Stomach (tissue), 9 donors: ENCODE data around the gene CCR8. TPM values are rescaled to one million over a fixed set of nuclear protein-coding genes. Genes with fewer than 3 reads are reported as not detected.

Experiments used
- DNase-seq, 2 donors: peaks; one replicate each; pipeline versions ENCODE4 v3.0.0 to v3.0.0-alpha.2; 2013 to 2019
- H3K27ac ChIP-seq, 5 donors: fragments of 200-600 bp in 4 of 5; sonication (generic) in 4 of 5; one replicate each; pipeline ENCODE4 v1.5.1; 2013 to 2019; ENCODE audit warnings: mild to moderate bottlenecking in 1 of 5, moderate library complexity in 1 of 5
- H3K27me3 ChIP-seq, 3 donors: fragments of 200-600 bp; sonication (generic); one replicate each; pipeline ENCODE4 v1.5.1; 2017 to 2019; ENCODE audit warnings: mixed run types in 1 of 3
- H3K36me3 ChIP-seq, 4 donors: fragments of 200-600 bp; sonication (generic); 1 replicate in 3 of 4; 2 replicates in 1 of 4; pipeline ENCODE4 v1.5.1; 2016 to 2019
- H3K4me1 ChIP-seq, 4 donors: fragments of 200-600 bp; sonication (generic); one replicate each; pipeline ENCODE4 v1.5.1; 2016 to 2019
- H3K4me3 ChIP-seq, 4 donors: fragments of 200-600 bp; sonication (generic) in 3 of 4; one replicate each; pipeline ENCODE4 v1.5.1; 2016 to 2019; ENCODE audit warnings: mild to moderate bottlenecking in 1 of 4
- H3K9me3 ChIP-seq, 4 donors: fragments of 200-600 bp; sonication (generic); one replicate each; pipeline ENCODE4 v1.5.1; 2016 to 2019
- CTCF ChIP-seq, 7 experiments: fragments of 450-650 bp in 4 of 7; fragments of 200-600 bp in 3 of 7; sonication (generic) in 3 of 7; IDR thresholded peaks; one replicate each; pipeline ENCODE4 v1.5.1; 2016 to 2019; ENCODE audit warnings: antibody characterized with exemption in 7 of 7, control low read depth in 2 of 7, mild to moderate bottlenecking in 1 of 7
- EP300 ChIP-seq: sonication (generic); formaldehyde crosslinking; IDR thresholded peaks from one replicate; pipeline ENCODE4 v1.6.1; 2017; ENCODE audit warnings: antibody characterized with exemption
- POLR2A ChIP-seq, 4 donors: fragments of 450-650 bp; IDR thresholded peaks; one replicate each; pipeline ENCODE4 v1.6.1; 2016; ENCODE audit warnings: antibody characterized with exemption in 4 of 4, control low read depth in 2 of 4, mild to moderate bottlenecking in 1 of 4, moderate library complexity in 1 of 4
- POLR2AphosphoS5 ChIP-seq, 3 donors: sonication (generic); formaldehyde crosslinking; IDR thresholded peaks; one replicate each; pipeline ENCODE4 v1.6.1; 2016; ENCODE audit warnings: antibody characterized with exemption in 3 of 3
- WGBS, 5 donors: extraction: QIAGEN DNeasy Blood & Tissue Kit in 3 of 5; methylation state at CpG; one replicate each; pipeline versions ENCODE4 v1.1.5 to v1.1.7; 2013 to 2018; 5-methylcytosine and 5-hydroxymethylcytosine counted together
- intact Hi-C: fragments of 100-400 bp; cut with DNase I; formaldehyde crosslinking; loops from one replicate; pipeline ENCODE4 v1.15.1; 2023; ENCODE audit warnings: low total_unique reads
- polyA plus RNA-seq, 3 donors: library from polyadenylated mRNA; stranded (reverse); fragments of 200-250 nt; gene quantifications; one replicate each; pipeline ENCODE4 v1.2.3, GENCODE V29; 2013
- total RNA-seq, 5 donors: library from RNA; depleted of rRNA; stranded (reverse); fragments of >200 nt; gene quantifications; one replicate each; pipeline versions ENCODE4 v1.1.0 to v1.2.3, GENCODE V29; 2014 to 2016
- donor health status: healthy with polysubstance abuse.
- donor health status: Bipolar disorder and iron deficiency.
- donor health status: healthy.

CCR8 gene
- total and polyA plus RNA-seq, 8 donors, result not detected

- Histone ChIP-seq H3K27me3 (peaks cover 0 to 4% (median 0%) of the 10 kb centered on the region in 3 donors), H3K4me1 (peaks cover 0 to 4% (median under 1%) of the 10 kb centered on the region in 4 donors), H3K36me3 (no peaks in the 10 kb centered on the region), H3K9me3 (no peaks in the 10 kb centered on the region), H3K4me3 (no peak overlapping the region), H3K27ac (no peak overlapping the region)
- TF ChIP-seq POLR2AphosphoS5 (IDR thresholded peaks at IDR 0.05) (no peak), EP300 (no peak), CTCF (IDR thresholded peaks at IDR 0.05) (no peak), POLR2A (IDR thresholded peaks at IDR 0.05) (no peak)
- DNase-seq, result peak in 1 of 2 donors; percentile 55
- intact Hi-C loops, result loop anchor here (5.0 kb wide), 1 partner anchor 90 kb away; the partner anchor contains the start of gene XIRP1
- 75 to 88% (median 77%) methylated on average over 6 of the region's 6 CpGs for WGBS, 5 donors
Observed at GRCh38 chr3:39282057-39282456, 47.5 kb upstream of the CCR8 start.

- no peak for DNase-seq
- WGBS, 5 donors, result 66 to 82% (median 77%) methylated on average over 5 of the region's 5 CpGs
- Histone ChIP-seq H3K27me3 (no peaks in the 10 kb centered on the region), H3K4me1 (peaks cover 0 to 20% (median 4%) of the 10 kb centered on the region in 4 donors), H3K36me3 (no peaks in the 10 kb centered on the region), H3K4me3 (no peak overlapping the region), H3K27ac (no peak overlapping the region), H3K9me3 (no peaks in the 10 kb centered on the region)
- TF ChIP-seq EP300, result no peak
- TF ChIP-seq CTCF (IDR thresholded peaks at IDR 0.05), result no peak
- no peak for TF ChIP-seq POLR2AphosphoS5 (IDR thresholded peaks at IDR 0.05)
- no peak for TF ChIP-seq POLR2A (IDR thresholded peaks at IDR 0.05)
- intact Hi-C loops, result loop anchor here (5.0 kb wide), 1 partner anchor 92 kb away; the partner anchor contains the start of gene XIRP1
Observed at GRCh38 chr3:39284457-39284881, 45.0 kb upstream of the CCR8 start.

- H3K27me3 ChIP-seq, result no peaks in the 10 kb centered on the region
- H3K27ac ChIP-seq, result no peak overlapping the region
- H3K4me1 ChIP-seq, result peaks cover 0 to 26% (median 8%) of the 10 kb centered on the region in 4 donors
- no peaks in the 10 kb centered on the region for H3K9me3 ChIP-seq
- DNase-seq, result no peak
- no peak for TF ChIP-seq POLR2A (IDR thresholded peaks at IDR 0.05)
- TF ChIP-seq POLR2AphosphoS5 (IDR thresholded peaks at IDR 0.05), result no peak
- TF ChIP-seq CTCF (IDR thresholded peaks at IDR 0.05), result no peak
- no peak for TF ChIP-seq EP300
- no peak overlapping the region for H3K4me3 ChIP-seq
- intact Hi-C loops, result no loop called here
- no peaks in the 10 kb centered on the region for H3K36me3 ChIP-seq
Observed at GRCh38 chr3:39285332-39285731, 44.2 kb upstream of the CCR8 start.

- no peaks in the 10 kb centered on the region for H3K36me3 ChIP-seq
- intact Hi-C loops, result no loop called here
- no peak for DNase-seq
- no peak overlapping the region for H3K4me3 ChIP-seq
- H3K27ac ChIP-seq, result peak overlapping the region in 1 of 5 donors; percentile 6
- H3K27me3 ChIP-seq, result no peaks in the 10 kb centered on the region
- H3K9me3 ChIP-seq, result no peaks in the 10 kb centered on the region
- TF ChIP-seq EP300, result no peak
- no peak for TF ChIP-seq POLR2AphosphoS5 (IDR thresholded peaks at IDR 0.05)
- H3K4me1 ChIP-seq, result peaks cover 0 to 30% (median 21%) of the 10 kb centered on the region in 4 donors
- 40 to 62% (median 59%) methylated on average over 3 of the region's 3 CpGs for WGBS, 5 donors
Observed at GRCh38 chr3:39286771-39287170, 42.7 kb upstream of the CCR8 start.
